ENCODE data around the gene TMEM163. TPM values are rescaled to one million over a fixed set of nuclear protein-coding genes. Genes with fewer than 3 reads are reported as not detected.
A peak's percentile ranks its signal among the peaks of the same experiment; 100 is the strongest.

Gene TMEM163
- total RNA-seq, 1 donor, result not detected

GRCh38 chr2:134449157-134449556 is 269.6 kb downstream of the TMEM163 start:
- H2AFZ ChIP-seq (ENCODE audit: low read length), result no peak overlapping the region

GRCh38 chr2:134448650-134449049 is 270.1 kb downstream of the TMEM163 start:
- H3K4me3 ChIP-seq (ENCODE audit: insufficient read depth, low read length), result no peak overlapping the region
- no peaks in the 10 kb centered on the region for H3K9me3 ChIP-seq (ENCODE audit: low read depth, low read length)
- peaks cover 2% of the 10 kb centered on the region for H3K36me3 ChIP-seq (ENCODE audit: insufficient read depth, low read length)
- H3K4me1 ChIP-seq (ENCODE audit: insufficient read depth, low read length), result peaks cover 13% of the 10 kb centered on the region
- no peak for TF ChIP-seq CTCF (IDR thresholded peaks at IDR 0.05; ENCODE audit: extremely low read depth, low read depth, low read length)
- H3K27ac ChIP-seq (ENCODE audit: low read depth, low read length), result no peak overlapping the region
- H4K20me1 ChIP-seq (ENCODE audit: insufficient read depth, low read length), result no peaks in the 10 kb centered on the region
- no peak for DNase-seq (ENCODE audit: insufficient read length, low spot score, missing footprints)
- H2AFZ ChIP-seq (ENCODE audit: low read length), result no peak overlapping the region
- no peaks in the 10 kb centered on the region for H3K27me3 ChIP-seq (ENCODE audit: insufficient read depth, low read length)
- H3K79me2 ChIP-seq (ENCODE audit: insufficient read depth, low read length), result no peaks in the 10 kb centered on the region
- no peak overlapping the region for H3K4me2 ChIP-seq (ENCODE audit: insufficient read depth, low read length)

More at GRCh38 chr2:134449157-134449556, 269.6 kb downstream of the TMEM163 start:
- Histone ChIP-seq H3K4me1 (ENCODE audit: insufficient read depth, low read length) (peaks cover 13% of the 10 kb centered on the region), H3K9me3 (ENCODE audit: low read depth, low read length) (no peaks in the 10 kb centered on the region), H3K27ac (ENCODE audit: low read depth, low read length) (no peak overlapping the region), H3K4me2 (ENCODE audit: insufficient read depth, low read length) (no peak overlapping the region), H4K20me1 (ENCODE audit: insufficient read depth, low read length) (no peaks in the 10 kb centered on the region), H3K79me2 (ENCODE audit: insufficient read depth, low read length) (no peaks in the 10 kb centered on the region), H3K27me3 (ENCODE audit: insufficient read depth, low read length) (no peaks in the 10 kb centered on the region), H3K4me3 (ENCODE audit: insufficient read depth, low read length) (no peak overlapping the region), H3K36me3 (ENCODE audit: insufficient read depth, low read length) (peaks cover 2% of the 10 kb centered on the region)
- TF ChIP-seq CTCF (IDR thresholded peaks at IDR 0.05; ENCODE audit: extremely low read depth, low read depth, low read length), result no peak
- DNase-seq (ENCODE audit: insufficient read length, low spot score, missing footprints), result no peak

GRCh38 chr2:134447669-134448068 is 271.1 kb downstream of the TMEM163 start:
- H3K27me3 ChIP-seq (ENCODE audit: insufficient read depth, low read length), result no peaks in the 10 kb centered on the region
- DNase-seq (ENCODE audit: insufficient read length, low spot score, missing footprints), result no peak
- no peak for TF ChIP-seq CTCF (IDR thresholded peaks at IDR 0.05; ENCODE audit: extremely low read depth, low read depth, low read length)

GRCh38 chr2:134446383-134447017 is 272.3 kb downstream of the TMEM163 start:
- H3K4me1 ChIP-seq (ENCODE audit: insufficient read depth, low read length), result peaks cover 13% of the 10 kb centered on the region
- no peak for TF ChIP-seq CTCF (IDR thresholded peaks at IDR 0.05; ENCODE audit: extremely low read depth, low read depth, low read length)
- no peak overlapping the region for H3K4me3 ChIP-seq (ENCODE audit: insufficient read depth, low read length)
- no peaks in the 10 kb centered on the region for H3K27me3 ChIP-seq (ENCODE audit: insufficient read depth, low read length)
- peak; percentile 90 for DNase-seq (ENCODE audit: insufficient read length, low spot score, missing footprints)
- H3K27ac ChIP-seq (ENCODE audit: low read depth, low read length), result no peak overlapping the region
- H4K20me1 ChIP-seq (ENCODE audit: insufficient read depth, low read length), result no peaks in the 10 kb centered on the region
- peaks cover 6% of the 10 kb centered on the region for H3K36me3 ChIP-seq (ENCODE audit: insufficient read depth, low read length)
- H3K79me2 ChIP-seq (ENCODE audit: insufficient read depth, low read length), result no peaks in the 10 kb centered on the region
- H3K9me3 ChIP-seq (ENCODE audit: low read depth, low read length), result no peaks in the 10 kb centered on the region
- H3K4me2 ChIP-seq (ENCODE audit: insufficient read depth, low read length), result no peak overlapping the region
- no peak overlapping the region for H2AFZ ChIP-seq (ENCODE audit: low read length)

More at GRCh38 chr2:134447669-134448068, 271.1 kb downstream of the TMEM163 start:
- Histone ChIP-seq H2AFZ (ENCODE audit: low read length) (no peak overlapping the region), H3K27ac (ENCODE audit: low read depth, low read length) (no peak overlapping the region), H3K4me1 (ENCODE audit: insufficient read depth, low read length) (peaks cover 13% of the 10 kb centered on the region), H3K4me3 (ENCODE audit: insufficient read depth, low read length) (no peak overlapping the region), H3K36me3 (ENCODE audit: insufficient read depth, low read length) (peaks cover 2% of the 10 kb centered on the region), H3K9me3 (ENCODE audit: low read depth, low read length) (no peaks in the 10 kb centered on the region), H3K4me2 (ENCODE audit: insufficient read depth, low read length) (no peak overlapping the region), H4K20me1 (ENCODE audit: insufficient read depth, low read length) (no peaks in the 10 kb centered on the region), H3K79me2 (ENCODE audit: insufficient read depth, low read length) (no peaks in the 10 kb centered on the region)

Measured in osteoblast (primary cell).